ENCODE measurements around the gene MEIS1. TPM values are rescaled to one million over a fixed set of nuclear protein-coding genes. Genes with fewer than 3 reads are reported as not detected.

Gene MEIS1
- total and polyA plus RNA-seq, 2 experiments from 2014 or later = 0.16 to 0.28 TPM

DNA sequence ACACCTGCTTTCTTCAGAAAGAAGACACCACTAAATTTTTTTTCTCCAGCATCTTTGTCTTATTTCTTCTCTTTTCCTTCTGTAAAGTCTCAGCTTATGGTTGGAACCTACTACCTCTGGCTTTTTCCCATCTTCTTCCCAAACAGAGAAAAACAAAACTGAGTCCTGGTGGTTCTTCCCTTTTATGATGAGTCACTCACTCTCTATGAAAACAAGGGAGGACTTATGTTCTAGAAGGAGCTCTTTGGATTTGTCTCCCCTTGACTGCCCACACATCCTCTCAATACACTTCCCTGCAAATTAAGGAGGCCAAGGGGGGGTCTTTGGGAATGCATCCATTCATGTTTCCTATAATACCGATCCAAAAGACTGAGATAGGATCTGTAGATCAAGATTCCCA, 22.1 kb upstream of the MEIS1 start:
- TF ChIP-seq, protein P1, sequence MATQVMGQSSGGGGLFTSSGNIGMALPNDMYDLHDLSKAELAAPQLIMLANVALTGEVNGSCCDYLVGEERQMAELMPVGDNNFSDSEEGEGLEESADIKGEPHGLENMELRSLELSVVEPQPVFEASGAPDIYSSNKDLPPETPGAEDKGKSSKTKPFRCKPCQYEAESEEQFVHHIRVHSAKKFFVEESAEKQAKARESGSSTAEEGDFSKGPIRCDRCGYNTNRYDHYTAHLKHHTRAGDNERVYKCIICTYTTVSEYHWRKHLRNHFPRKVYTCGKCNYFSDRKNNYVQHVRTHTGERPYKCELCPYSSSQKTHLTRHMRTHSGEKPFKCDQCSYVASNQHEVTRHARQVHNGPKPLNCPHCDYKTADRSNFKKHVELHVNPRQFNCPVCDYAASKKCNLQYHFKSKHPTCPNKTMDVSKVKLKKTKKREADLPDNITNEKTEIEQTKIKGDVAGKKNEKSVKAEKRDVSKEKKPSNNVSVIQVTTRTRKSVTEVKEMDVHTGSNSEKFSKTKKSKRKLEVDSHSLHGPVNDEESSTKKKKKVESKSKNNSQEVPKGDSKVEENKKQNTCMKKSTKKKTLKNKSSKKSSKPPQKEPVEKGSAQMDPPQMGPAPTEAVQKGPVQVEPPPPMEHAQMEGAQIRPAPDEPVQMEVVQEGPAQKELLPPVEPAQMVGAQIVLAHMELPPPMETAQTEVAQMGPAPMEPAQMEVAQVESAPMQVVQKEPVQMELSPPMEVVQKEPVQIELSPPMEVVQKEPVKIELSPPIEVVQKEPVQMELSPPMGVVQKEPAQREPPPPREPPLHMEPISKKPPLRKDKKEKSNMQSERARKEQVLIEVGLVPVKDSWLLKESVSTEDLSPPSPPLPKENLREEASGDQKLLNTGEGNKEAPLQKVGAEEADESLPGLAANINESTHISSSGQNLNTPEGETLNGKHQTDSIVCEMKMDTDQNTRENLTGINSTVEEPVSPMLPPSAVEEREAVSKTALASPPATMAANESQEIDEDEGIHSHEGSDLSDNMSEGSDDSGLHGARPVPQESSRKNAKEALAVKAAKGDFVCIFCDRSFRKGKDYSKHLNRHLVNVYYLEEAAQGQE (IDR thresholded peaks at IDR 0.05; ENCODE audit: unreplicated experiment) = no peak
- no peak for TF ChIP-seq ZNF114 (CRISPR knock-in tag; IDR thresholded peaks at IDR 0.05)
- no peak for TF ChIP-seq POLR2AphosphoS5 (IDR thresholded peaks at IDR 0.05; ENCODE audit: low read depth)
- TF ChIP-seq, protein P2, sequence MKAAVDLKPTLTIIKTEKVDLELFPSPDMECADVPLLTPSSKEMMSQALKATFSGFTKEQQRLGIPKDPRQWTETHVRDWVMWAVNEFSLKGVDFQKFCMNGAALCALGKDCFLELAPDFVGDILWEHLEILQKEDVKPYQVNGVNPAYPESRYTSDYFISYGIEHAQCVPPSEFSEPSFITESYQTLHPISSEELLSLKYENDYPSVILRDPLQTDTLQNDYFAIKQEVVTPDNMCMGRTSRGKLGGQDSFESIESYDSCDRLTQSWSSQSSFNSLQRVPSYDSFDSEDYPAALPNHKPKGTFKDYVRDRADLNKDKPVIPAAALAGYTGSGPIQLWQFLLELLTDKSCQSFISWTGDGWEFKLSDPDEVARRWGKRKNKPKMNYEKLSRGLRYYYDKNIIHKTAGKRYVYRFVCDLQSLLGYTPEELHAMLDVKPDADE (IDR thresholded peaks at IDR 0.05) = no peak
- TF ChIP-seq, protein P3, sequence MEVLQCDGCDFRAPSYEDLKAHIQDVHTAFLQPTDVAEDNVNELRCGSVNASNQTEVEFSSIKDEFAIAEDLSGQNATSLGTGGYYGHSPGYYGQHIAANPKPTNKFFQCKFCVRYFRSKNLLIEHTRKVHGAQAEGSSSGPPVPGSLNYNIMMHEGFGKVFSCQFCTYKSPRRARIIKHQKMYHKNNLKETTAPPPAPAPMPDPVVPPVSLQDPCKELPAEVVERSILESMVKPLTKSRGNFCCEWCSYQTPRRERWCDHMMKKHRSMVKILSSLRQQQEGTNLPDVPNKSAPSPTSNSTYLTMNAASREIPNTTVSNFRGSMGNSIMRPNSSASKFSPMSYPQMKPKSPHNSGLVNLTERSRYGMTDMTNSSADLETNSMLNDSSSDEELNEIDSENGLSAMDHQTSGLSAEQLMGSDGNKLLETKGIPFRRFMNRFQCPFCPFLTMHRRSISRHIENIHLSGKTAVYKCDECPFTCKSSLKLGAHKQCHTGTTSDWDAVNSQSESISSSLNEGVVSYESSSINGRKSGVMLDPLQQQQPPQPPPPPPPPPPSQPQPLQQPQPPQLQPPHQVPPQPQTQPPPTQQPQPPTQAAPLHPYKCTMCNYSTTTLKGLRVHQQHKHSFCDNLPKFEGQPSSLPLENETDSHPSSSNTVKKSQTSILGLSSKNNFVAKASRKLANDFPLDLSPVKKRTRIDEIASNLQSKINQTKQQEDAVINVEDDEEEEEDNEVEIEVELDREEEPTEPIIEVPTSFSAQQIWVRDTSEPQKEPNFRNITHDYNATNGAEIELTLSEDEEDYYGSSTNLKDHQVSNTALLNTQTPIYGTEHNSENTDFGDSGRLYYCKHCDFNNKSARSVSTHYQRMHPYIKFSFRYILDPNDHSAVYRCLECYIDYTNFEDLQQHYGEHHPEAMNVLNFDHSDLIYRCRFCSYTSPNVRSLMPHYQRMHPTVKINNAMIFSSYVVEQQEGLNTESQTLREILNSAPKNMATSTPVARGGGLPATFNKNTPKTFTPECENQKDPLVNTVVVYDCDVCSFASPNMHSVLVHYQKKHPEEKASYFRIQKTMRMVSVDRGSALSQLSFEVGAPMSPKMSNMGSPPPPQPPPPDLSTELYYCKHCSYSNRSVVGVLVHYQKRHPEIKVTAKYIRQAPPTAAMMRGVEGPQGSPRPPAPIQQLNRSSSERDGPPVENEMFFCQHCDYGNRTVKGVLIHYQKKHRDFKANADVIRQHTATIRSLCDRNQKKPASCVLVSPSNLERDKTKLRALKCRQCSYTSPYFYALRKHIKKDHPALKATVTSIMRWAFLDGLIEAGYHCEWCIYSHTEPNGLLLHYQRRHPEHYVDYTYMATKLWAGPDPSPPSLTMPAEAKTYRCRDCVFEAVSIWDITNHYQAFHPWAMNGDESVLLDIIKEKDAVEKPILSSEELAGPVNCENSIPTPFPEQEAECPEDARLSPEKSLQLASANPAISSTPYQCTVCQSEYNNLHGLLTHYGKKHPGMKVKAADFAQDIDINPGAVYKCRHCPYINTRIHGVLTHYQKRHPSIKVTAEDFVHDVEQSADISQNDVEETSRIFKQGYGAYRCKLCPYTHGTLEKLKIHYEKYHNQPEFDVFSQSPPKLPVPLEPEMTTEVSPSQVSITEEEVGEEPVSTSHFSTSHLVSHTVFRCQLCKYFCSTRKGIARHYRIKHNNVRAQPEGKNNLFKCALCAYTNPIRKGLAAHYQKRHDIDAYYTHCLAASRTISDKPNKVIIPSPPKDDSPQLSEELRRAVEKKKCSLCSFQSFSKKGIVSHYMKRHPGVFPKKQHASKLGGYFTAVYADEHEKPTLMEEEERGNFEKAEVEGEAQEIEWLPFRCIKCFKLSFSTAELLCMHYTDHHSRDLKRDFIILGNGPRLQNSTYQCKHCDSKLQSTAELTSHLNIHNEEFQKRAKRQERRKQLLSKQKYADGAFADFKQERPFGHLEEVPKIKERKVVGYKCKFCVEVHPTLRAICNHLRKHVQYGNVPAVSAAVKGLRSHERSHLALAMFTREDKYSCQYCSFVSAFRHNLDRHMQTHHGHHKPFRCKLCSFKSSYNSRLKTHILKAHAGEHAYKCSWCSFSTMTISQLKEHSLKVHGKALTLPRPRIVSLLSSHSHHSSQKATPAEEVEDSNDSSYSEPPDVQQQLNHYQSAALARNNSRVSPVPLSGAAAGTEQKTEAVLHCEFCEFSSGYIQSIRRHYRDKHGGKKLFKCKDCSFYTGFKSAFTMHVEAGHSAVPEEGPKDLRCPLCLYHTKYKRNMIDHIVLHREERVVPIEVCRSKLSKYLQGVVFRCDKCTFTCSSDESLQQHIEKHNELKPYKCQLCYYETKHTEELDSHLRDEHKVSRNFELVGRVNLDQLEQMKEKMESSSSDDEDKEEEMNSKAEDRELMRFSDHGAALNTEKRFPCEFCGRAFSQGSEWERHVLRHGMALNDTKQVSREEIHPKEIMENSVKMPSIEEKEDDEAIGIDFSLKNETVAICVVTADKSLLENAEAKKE (CRISPR knock-in tag; IDR thresholded peaks at IDR 0.05) = no peak
- TF ChIP-seq JUNB (IDR thresholded peaks at IDR 0.05; ENCODE audit: unreplicated experiment) = no peak
- TF ChIP-seq STAT1 (IDR thresholded peaks at IDR 0.05; ENCODE audit: unreplicated experiment) = no peak
- TF ChIP-seq NANOG (IDR thresholded peaks at IDR 0.05; ENCODE audit: borderline replicate concordance) = no peak
- TF ChIP-seq, protein P4, sequence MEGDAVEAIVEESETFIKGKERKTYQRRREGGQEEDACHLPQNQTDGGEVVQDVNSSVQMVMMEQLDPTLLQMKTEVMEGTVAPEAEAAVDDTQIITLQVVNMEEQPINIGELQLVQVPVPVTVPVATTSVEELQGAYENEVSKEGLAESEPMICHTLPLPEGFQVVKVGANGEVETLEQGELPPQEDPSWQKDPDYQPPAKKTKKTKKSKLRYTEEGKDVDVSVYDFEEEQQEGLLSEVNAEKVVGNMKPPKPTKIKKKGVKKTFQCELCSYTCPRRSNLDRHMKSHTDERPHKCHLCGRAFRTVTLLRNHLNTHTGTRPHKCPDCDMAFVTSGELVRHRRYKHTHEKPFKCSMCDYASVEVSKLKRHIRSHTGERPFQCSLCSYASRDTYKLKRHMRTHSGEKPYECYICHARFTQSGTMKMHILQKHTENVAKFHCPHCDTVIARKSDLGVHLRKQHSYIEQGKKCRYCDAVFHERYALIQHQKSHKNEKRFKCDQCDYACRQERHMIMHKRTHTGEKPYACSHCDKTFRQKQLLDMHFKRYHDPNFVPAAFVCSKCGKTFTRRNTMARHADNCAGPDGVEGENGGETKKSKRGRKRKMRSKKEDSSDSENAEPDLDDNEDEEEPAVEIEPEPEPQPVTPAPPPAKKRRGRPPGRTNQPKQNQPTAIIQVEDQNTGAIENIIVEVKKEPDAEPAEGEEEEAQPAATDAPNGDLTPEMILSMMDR (conservative IDR thresholded peaks at IDR 0.05; ENCODE audit: low read depth in 2 of 2) = no peak
- TF ChIP-seq EZH2 (IDR thresholded peaks at IDR 0.05; ENCODE audit: low read depth, unreplicated experiment) = no peak
- TF ChIP-seq CREB1 (CRISPR knock-in tag; IDR thresholded peaks at IDR 0.05; ENCODE audit: low read depth) = no peak
- TF ChIP-seq ZNF331 (CRISPR knock-in tag; IDR thresholded peaks at IDR 0.05; ENCODE audit: low read depth) = no peak
- TF ChIP-seq EZH2phosphoT487 (IDR thresholded peaks at IDR 0.05; ENCODE audit: unreplicated experiment) = no peak
- Histone ChIP-seq H3K4me1 (ENCODE audit: insufficient read depth) (peaks cover 13% of the 10 kb centered on the region), H3K4me3 (no peak overlapping the region), H3K27me3 (ENCODE audit: insufficient read depth) (no peaks in the 10 kb centered on the region), H3K27ac (ENCODE audit: low read depth) (no peak overlapping the region), H2AFZ (peak overlapping the region; percentile 66), H3F3A (replicated peaks; ENCODE audit: low read depth) (no peaks in the 10 kb centered on the region), H3K36me3 (ENCODE audit: insufficient read depth) (no peaks in the 10 kb centered on the region), H3K9me2 (ENCODE audit: insufficient read depth) (no peaks in the 10 kb centered on the region), H3K4me2 (no peak overlapping the region), H3K79me2 (replicated peaks; ENCODE audit: insufficient read depth) (no peaks in the 10 kb centered on the region), H4K20me1 (replicated peaks; ENCODE audit: insufficient read depth) (no peaks in the 10 kb centered on the region)
- H3K4me3 Mint-ChIP-seq = no peak overlapping the region
- DNase-seq (ENCODE audit: low spot score) (no peak), ATAC-seq (no peak)
- no peaks in the 10 kb centered on the region for H3K9me3 Mint-ChIP-seq
- H3K27me3 Mint-ChIP-seq (ENCODE audit: insufficient read depth, low read depth, poor library complexity) = no peaks in the 10 kb centered on the region
- peaks cover 19% of the 10 kb centered on the region for H3K4me1 Mint-ChIP-seq
- no peak overlapping the region; the same call in 1 of the 2 replicates for H3K27ac Mint-ChIP-seq
- H3K36me3 Mint-ChIP-seq (ENCODE audit: low read depth) = no peaks in the 10 kb centered on the region; the same call in 2 of the 3 replicates
